Measurements from ENCODE around the gene UAP1. TPM values are rescaled to one million over a fixed set of nuclear protein-coding genes. Genes with fewer than 3 reads are reported as not detected.

Gene UAP1
- 10 to 100 TPM; 39.2 to 84.7 (median 64.0) TPM for total RNA-seq

DNA sequence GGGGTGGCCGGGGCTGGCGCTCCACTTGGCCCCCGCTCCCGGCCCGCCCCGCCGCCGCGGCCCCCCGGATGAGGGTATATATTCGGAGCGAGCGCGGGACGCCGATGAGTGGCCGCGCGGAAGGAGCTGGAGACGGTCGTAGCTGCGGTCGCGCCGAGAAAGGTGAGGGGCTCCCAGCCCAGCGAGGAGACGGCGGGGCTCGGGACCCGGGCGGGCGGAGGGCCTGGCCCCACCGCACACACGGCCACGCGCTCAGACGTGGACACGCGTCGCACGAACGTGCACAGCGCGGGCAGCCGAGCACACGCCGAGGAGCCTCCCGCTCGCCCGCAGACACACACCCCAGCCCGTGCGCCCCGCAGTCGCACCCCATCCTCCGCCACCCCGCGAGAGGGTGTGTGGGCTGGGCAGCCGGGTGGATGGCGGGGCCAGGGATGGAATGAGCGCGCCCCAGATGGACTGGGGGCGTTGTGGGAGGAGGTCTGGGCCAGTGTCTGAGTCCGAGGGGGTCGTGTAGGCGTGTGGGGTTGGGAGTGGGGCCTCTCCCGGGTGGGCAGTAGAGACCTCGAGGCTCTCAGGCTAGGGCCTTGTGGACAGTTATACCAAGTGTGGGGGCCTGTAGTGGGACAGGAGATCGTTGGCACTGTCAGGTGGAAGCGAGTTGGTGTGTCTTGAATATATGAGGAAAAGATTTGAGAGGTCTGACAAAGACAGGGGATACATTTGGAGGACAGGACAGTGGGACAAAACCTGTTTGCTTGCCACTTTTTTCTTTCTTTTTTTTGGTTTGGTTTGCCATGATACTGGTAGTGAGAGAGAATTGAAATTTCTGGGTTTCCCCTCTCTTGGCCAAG lies at the start of gene UAP1:
Gene UAP1, plus strand, starts transcription at position 107 of the 854 bp plus-strand sequence. CDS start 4,347 bp downstream, outside the sequence.
- Histone ChIP-seq H3K36me3 (peaks cover 0 to 2% of the 10 kb centered on the region in 2 donors), H3K27ac (peak within 1 kb of the TSS; percentile 88 to 96 (median 94)), H3K4me3 (replicated peaks in 1 of 3) (peak within 1 kb of the TSS; percentile 80 to 88 (median 87)), H3K9me3 (no peaks in the 10 kb centered on the region), H3K4me1 (peaks cover 7 to 10% of the 10 kb centered on the region in 2 donors), H3K27me3 (no peaks in the 10 kb centered on the region)
- no peak for DNase-seq
- intact Hi-C loops (cut with DNase I) = no loop called here
- peak in 1 of 2 donors; percentile 74 for TF ChIP-seq POLR2A (IDR thresholded peaks at IDR 0.05)
- TF ChIP-seq, protein P1, sequence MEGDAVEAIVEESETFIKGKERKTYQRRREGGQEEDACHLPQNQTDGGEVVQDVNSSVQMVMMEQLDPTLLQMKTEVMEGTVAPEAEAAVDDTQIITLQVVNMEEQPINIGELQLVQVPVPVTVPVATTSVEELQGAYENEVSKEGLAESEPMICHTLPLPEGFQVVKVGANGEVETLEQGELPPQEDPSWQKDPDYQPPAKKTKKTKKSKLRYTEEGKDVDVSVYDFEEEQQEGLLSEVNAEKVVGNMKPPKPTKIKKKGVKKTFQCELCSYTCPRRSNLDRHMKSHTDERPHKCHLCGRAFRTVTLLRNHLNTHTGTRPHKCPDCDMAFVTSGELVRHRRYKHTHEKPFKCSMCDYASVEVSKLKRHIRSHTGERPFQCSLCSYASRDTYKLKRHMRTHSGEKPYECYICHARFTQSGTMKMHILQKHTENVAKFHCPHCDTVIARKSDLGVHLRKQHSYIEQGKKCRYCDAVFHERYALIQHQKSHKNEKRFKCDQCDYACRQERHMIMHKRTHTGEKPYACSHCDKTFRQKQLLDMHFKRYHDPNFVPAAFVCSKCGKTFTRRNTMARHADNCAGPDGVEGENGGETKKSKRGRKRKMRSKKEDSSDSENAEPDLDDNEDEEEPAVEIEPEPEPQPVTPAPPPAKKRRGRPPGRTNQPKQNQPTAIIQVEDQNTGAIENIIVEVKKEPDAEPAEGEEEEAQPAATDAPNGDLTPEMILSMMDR (IDR thresholded peaks at IDR 0.05) = no peak
- 2 to 3% methylated on average over 12 to 38 of the region's 69 CpGs for WGBS, 2 donors

DNA sequence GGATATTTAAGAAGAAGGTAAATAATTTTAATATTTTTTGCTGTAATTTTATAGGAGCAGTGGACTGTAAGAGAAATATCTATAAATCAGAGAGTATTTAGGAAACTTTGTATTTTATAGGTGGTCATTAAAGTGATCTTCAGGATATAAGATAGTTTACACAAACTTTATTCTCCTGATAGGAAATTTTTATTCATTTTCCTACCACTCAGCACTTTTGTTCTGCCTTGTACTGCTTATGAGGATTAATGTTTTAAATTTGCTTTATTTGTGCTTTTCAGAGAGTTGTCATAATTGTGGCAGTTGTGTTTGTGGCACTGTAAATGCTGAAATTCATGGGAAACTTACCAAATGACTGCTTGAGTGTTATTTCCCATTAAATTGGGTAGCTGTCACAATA lies 34.2 kb upstream of the UAP1 start:
- no peak for DNase-seq
- Histone ChIP-seq H3K9me3 (no peaks in the 10 kb centered on the region), H3K27ac (no peak overlapping the region), H3K36me3 (peaks cover 0 to 15% of the 10 kb centered on the region in 2 donors), H3K4me3 (replicated peaks in 1 of 3) (no peak overlapping the region), H3K27me3 (no peaks in the 10 kb centered on the region), H3K4me1 (no peaks in the 10 kb centered on the region)
- intact Hi-C loops (cut with DNase I) = no loop called here
- TF ChIP-seq, protein P1 (IDR thresholded peaks at IDR 0.05) = no peak
- no peak for TF ChIP-seq POLR2A (IDR thresholded peaks at IDR 0.05)

DNA sequence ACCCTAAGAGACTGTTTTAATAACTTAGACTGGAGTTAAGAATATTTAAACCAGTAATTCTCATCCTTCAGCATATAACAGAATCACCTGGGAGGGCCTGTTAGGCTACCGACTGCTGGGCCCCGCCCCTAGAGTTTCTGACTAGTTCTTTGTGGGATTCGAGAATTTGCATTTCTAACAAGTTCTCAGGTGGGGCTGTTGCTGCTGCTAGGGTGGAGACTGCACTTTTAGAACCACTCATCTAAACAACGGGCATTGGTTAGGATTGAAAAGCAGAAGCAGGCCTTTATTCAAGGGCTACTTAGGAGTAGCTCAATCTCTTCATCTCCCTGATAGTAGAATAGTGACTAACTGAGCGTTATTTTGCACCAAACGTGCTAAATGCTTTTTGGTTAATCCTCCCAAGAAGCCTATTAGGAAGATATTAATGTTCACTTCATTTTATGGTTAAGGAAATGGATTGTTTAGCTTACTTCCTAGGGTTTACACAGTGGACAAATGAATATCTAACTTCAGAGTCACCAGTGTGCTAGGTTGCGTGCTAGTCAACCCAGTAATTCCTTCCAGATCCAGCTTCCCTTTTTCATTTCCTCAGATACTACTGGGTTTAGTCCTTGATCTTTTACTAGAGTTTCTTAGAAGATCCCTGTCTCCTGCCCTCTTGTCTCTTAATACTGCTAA lies 31.1 kb upstream of the UAP1 start:
- Histone ChIP-seq H3K4me3 (replicated peaks in 1 of 3) (no peak overlapping the region), H3K9me3 (no peaks in the 10 kb centered on the region), H3K27me3 (no peaks in the 10 kb centered on the region), H3K36me3 (peaks cover 0 to 4% of the 10 kb centered on the region in 2 donors), H3K27ac (no peak overlapping the region), H3K4me1 (no peaks in the 10 kb centered on the region)
- intact Hi-C loops (cut with DNase I) = no loop called here
- no peak for TF ChIP-seq POLR2A (IDR thresholded peaks at IDR 0.05)
- TF ChIP-seq, protein P1 (IDR thresholded peaks at IDR 0.05) = no peak
- 51 to 65% methylated on average over 7 of the region's 7 CpGs for WGBS, 2 donors
- peak; percentile 9 to 30 for DNase-seq

DNA sequence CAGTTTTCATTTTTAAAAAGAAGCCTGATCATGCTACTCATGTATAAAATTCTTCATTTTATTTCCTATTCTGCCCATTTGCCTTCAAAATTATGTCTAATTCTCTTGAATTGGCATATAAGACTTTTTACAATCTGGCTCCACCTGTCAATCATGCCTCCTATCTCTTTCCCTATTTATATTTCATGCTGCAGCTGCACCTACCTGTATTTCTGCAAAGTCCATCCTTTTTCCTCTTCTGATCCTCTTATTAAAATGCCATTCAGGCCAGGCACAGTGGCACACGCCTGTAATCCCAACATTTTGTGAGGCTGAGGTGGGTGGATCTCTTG lies 30.6 kb upstream of the UAP1 start:
- no peaks in the 10 kb centered on the region for H3K9me3 ChIP-seq
- H3K36me3 ChIP-seq = peaks cover 0 to 3% of the 10 kb centered on the region in 2 donors
- no peak overlapping the region for H3K4me3 ChIP-seq (replicated peaks in 1 of 3)
- H3K4me1 ChIP-seq = no peaks in the 10 kb centered on the region
- H3K27ac ChIP-seq = no peak overlapping the region
- TF ChIP-seq, protein P1 (IDR thresholded peaks at IDR 0.05) = no peak
- no peak for TF ChIP-seq POLR2A (IDR thresholded peaks at IDR 0.05)
- WGBS, 2 donors = 94 to 96% methylated on average over 1 of the region's 1 CpG
- intact Hi-C loops (cut with DNase I) = no loop called here
- DNase-seq = no peak
- H3K27me3 ChIP-seq = no peaks in the 10 kb centered on the region

DNA sequence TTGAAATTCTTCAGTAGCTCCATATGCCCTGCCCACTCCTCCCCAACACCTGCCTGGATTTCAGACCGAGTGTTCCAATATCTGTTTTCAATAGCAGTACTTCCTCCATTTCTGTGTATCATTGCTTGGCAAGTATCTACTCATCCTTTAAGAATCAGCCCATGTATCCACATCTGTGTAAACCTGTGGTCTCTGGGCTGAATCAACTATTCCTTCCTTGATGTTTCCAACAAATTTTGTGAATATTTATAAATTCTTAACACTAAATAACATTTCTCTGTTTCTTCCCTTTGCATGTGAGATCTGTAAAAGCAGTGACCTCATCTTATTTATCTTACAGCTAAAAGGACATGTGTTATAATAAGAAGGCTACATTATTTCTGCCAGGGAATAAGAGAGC lies 26.0 kb upstream of the UAP1 start:
- DNase-seq = no peak
- H3K4me1 ChIP-seq = no peaks in the 10 kb centered on the region
- TF ChIP-seq, protein P1 (IDR thresholded peaks at IDR 0.05) = no peak
- TF ChIP-seq POLR2A (IDR thresholded peaks at IDR 0.05) = no peak
- 67 to 75% methylated on average over 1 of the region's 1 CpG for WGBS, 2 donors
- no peak overlapping the region for H3K27ac ChIP-seq
- intact Hi-C loops (cut with DNase I) = no loop called here
- no peaks in the 10 kb centered on the region for H3K27me3 ChIP-seq
- no peaks in the 10 kb centered on the region for H3K36me3 ChIP-seq
- H3K9me3 ChIP-seq = no peaks in the 10 kb centered on the region
- no peak overlapping the region for H3K4me3 ChIP-seq (replicated peaks in 1 of 3)

All from thyroid gland (tissue), 4 donors.